HG03442 (cell line): Measurements from ENCODE around the gene GABRB3.

Experiments used
- ATAC-seq: cut with Tn5 transposase; IDR thresholded peaks from one replicate; pipeline ENCODE4 v1.9.1; 2021; ENCODE audit warnings: mild to moderate bottlenecking, moderate library complexity; ENCODE audit not compliant: unreplicated experiment

The GABRB3 gene

DNA sequence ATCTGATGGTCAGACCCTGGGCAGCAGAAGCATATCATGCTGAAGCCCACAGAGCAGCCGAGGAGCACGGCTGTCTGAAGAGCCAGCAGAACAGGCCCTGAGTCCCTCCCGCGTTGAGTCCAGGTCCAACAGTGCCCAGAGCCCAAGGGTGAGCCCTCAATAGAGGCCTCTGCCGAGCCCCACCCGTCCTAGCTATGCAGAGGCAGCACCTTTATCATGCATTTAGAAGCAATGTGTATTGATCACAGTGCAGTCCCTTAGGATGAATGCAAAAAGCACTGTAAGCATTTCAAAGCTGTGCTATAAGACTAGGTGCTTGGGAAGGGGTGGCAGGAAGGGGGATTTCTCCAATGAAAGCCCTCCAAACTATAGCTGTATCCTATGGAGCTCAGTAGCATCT, 208.5 kb downstream of the GABRB3 start:
- no peak for ATAC-seq

DNA sequence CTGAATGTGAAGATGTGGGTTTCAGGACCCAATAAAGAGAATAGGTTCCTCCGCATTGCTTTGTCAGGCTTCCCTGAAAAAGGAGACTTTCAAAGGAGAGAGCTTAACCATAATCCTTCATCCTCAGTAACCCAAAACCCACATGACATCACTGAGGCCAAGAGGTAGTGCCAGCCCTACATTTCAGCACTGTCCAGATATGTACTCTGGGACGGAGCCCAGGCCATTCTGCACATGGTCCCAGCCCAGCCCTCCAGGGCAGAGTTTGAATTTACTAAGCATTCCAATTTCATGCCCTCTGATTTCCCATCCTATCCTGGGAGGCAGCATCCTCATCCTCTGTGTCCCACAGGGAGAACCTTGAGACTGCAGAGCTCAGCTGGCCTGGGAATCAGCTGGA, 210.5 kb downstream of the GABRB3 start:
- no peak for ATAC-seq

DNA sequence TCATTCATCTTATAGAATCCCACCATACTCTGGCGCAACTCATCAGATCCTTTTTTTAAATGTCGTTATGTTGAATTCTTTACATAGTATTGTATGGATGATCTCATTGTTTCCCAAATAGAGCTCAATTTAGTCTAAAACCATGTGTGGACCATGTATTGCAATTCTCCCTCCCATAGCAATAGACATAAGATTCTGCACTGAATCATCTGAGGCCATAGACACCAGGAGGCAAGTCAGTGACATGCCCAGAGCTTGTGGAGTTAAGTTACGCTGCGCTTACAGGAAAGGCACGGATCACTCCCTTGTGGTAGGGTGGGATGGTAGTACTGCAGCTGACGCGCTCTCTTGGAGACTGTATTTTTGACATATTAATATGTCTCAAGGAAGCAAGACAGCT, 211.0 kb downstream of the GABRB3 start:
- ATAC-seq = no peak

DNA sequence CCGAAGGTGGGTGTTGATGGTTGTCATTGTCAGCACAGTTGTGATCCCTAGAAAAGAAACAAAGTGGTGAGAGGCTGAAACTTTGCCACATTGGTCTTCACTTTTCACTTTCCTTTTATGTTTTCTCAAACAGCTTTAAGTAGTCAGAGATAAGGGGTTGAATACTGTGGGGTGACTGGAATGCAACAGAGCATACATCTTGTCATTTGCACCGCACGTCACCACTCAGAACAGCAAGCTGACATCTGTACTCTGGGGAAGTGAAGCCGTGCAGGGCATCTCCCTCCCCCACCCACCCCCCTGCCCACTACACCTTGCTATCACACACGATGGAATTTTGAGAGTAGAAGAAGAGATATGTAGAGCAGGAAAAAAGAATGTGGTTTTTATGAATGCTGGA, 211.7 kb downstream of the GABRB3 start:
- ATAC-seq = no peak

DNA sequence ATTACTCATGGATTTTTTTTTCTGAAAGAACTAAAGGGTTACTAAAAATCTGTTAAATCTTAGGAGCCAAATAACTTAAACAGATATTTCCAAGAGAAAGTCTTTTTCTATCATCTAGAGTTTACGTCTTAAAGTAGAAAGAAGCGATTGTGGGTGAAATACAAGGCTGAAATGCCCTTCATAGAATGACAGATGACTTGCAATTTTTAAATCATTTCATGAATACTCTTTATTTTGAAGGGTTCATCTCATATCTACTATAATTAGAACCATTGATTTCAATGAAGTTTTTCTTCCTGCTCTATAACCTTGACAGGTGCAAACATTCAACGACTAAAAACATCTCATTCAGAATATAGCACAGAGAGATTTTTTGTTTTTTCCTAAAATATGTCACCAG, 217.0 kb downstream of the GABRB3 start:
- ATAC-seq = no peak

GRCh38 chr15:26551473-26551872, 221.4 kb downstream of the GABRB3 start:
- no peak for ATAC-seq

DNA sequence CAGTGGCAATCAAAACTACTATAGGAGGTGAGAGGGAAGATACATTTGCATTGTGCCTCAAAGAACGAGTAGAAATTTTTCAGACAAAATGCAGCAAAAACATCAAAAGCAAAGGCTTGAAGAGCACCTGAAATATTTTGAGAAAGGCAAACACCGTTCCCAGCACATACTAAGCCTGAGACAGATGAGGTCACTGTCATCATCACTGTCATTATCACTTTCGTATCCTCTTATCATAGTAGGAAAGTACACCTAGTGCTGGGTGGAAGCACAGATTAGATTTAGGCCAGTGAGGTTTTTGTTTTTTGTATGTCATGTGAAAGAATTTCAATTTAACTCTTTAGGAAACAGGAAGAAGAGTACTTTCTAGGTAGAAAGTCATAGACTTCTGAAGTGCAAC, 222.0 kb downstream of the GABRB3 start:
- no peak for ATAC-seq

GRCh38 chr15:26537663-26538062, 235.2 kb downstream of the GABRB3 start:
- ATAC-seq = no peak

GRCh38 chr15:26531489-26531888, 241.4 kb downstream of the GABRB3 start:
- ATAC-seq = no peak

GRCh38 chr15:26525096-26525495, 247.8 kb downstream of the GABRB3 start:
- no peak for ATAC-seq

- no peak for ATAC-seq
Observed at GRCh38 chr15:26521691-26522198, 251.1 kb downstream of the GABRB3 start.

DNA sequence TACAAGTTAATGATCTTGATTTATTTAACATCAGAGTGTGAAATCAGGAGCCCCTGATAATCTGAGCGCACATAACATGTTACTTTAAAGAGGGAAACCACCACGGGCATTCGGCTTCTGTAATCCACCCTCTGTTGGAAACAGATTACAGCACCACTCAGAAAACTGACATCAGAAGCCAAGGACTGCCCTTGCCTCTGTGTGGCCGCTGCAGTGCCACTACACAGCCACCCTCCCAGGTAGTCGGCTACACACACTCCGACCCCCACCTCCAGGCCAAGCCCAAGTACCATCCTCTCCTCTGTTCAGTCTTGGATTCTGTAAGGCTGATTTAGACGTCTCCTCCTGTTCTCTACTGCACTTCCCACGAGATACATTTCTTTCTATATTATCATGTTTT, 251.7 kb downstream of the GABRB3 start:
- no peak for ATAC-seq

DNA sequence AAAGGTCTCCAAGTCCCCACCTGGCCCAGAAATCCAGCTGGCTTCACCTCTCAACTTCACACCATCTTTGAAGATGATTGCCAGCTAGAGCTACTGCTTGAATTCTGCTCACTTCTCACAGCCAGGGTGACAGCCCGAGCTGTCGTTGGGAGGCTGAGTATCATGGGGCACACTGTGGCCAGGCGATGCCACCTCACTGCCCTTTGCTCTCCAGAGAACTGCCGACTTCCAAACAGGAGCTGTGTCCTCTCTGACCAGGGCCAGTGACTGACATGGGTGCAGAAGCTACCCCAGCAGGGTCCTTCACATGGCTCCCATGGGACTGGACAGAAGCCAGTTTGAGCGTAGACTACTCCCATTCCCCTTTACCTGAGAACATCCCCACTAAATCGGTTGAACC, 254.0 kb downstream of the GABRB3 start:
- ATAC-seq = no peak

- ATAC-seq = no peak
Observed at GRCh38 chr15:26516102-26516980, 256.5 kb downstream of the GABRB3 start.

DNA sequence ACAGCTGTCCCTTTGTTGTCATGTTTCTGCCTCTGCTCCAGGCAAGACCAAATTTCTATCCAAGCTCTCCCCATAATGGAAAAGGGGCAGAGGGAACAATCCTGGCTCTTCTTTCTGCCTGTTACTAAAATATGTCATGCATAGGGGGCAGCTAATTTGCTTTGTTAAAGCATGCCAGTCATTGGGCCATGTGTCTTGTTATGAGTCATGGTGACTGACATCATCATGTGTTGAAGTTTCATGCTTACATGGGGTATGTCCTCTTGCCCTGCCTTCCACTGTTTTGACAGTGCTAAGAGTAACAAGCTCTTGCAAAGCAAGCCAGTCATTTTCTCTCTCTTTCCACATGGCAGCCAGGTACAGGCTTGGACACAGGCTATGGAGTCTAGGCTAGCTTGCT, 268.9 kb downstream of the GABRB3 start:
- ATAC-seq = no peak
